T-helper 1 cell treated with Interleukin-12 subunit alpha and Interleukin-12 subunit beta and Interleukin-4 antibody, amounts not matched to agents 30 μg/mL and 1 μg/mL, for 36 hours (primary cell): ENCODE data around the gene MBTD1.
"Not testable (repeated sequence)": the region's sequence is repeated elsewhere in the genome, so short reads cannot be mapped to it uniquely, and the experiment has no call there.

Experiments
- H3K27ac Mint-ChIP-seq: one replicate; pipeline ENCODE4 v1.8.0; 2021; ENCODE audit warnings: mild to moderate bottlenecking, mixed read lengths
- H3K27me3 Mint-ChIP-seq: one replicate; pipeline ENCODE4 v1.8.0; 2021; ENCODE audit warnings: low read depth, mixed read lengths
- H3K36me3 Mint-ChIP-seq: one replicate; pipeline ENCODE4 v1.8.0; 2021; ENCODE audit warnings: low read depth, mixed read lengths
- H3K4me1 Mint-ChIP-seq: one replicate; pipeline ENCODE4 v1.8.0; 2021; ENCODE audit warnings: low read depth, mixed read lengths
- H3K4me3 Mint-ChIP-seq: one replicate; pipeline ENCODE4 v1.8.0; 2021; ENCODE audit warnings: mild to moderate bottlenecking, moderate library complexity, mixed read lengths
- H3K9me3 Mint-ChIP-seq: one replicate; pipeline ENCODE4 v1.8.0; 2021; ENCODE audit warnings: mixed read lengths

Gene MBTD1

DNA sequence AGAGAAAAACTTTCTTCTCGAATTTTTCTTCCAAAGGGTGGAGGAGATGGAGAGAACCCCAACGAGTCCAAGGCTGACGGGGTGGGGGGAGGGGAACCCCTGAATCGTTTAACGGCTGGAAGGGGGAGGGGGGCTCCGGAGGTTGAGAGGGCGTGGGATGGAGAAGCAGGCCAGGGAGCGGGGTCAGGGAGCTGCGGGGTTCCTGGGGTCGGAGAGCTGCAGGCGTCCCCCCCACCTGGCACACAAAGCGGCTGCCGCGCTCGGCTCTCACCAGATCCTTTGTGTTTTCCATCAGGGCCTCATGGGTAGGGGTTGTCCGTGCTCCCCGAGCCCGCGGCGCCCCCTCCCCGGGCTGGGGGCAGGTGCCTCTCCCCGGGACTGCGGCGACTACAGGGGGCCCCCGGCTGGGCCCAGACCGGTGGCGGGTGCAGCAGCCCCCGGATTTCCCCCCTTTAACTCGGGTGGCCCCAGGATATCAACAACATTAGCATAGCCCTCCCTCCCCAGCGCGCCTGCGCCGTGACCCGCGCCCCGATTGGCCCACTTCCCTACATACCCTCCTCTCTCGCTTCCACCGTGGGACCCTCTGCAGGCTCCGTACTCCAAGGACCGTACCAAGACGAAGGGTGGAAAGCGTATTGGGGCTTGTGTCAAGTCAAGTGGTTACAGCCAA is at the start of gene MBTD1:
MBTD1 (minus strand) TSS at position 486 of the 673 bp plus-strand sequence. CDS start 34,888 bp downstream, outside the sequence.
- Mint-ChIP-seq H3K27me3 (no peaks in the 10 kb centered on the region), H3K9me3 (no peaks in the 10 kb centered on the region), H3K36me3 (peaks cover 25% of the 10 kb centered on the region), H3K27ac (peak within 1 kb of the TSS; percentile 95), H3K4me3 (peak within 1 kb of the TSS; percentile 86), H3K4me1 (peaks cover 44% of the 10 kb centered on the region)

DNA sequence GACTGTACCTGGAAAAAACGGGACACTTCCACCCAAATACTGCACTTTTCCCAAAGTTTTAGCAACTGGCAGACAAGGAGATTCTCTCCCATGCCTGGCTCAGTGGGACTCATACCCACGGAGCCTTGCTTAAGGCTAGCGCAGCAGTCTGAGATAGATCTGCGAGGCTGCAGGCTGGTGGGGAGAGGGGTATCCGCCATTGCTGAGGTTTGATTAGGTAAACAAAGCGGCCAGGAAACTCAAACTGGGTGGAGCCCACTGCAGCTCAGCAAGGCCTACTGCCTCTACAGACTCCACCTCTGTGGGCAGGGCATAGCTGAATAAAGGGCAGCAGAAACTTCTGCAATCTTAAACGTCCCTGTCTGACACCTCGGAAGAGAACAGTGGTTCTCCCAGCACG is 45.3 kb upstream of the MBTD1 start:
- Mint-ChIP-seq H3K4me3 (no peak overlapping the region), H3K36me3 (no peaks in the 10 kb centered on the region), H3K27ac (no peak overlapping the region), H3K9me3 (peaks cover 8% of the 10 kb centered on the region), H3K27me3 (peaks cover 24% of the 10 kb centered on the region), H3K4me1 (no peaks in the 10 kb centered on the region)

DNA sequence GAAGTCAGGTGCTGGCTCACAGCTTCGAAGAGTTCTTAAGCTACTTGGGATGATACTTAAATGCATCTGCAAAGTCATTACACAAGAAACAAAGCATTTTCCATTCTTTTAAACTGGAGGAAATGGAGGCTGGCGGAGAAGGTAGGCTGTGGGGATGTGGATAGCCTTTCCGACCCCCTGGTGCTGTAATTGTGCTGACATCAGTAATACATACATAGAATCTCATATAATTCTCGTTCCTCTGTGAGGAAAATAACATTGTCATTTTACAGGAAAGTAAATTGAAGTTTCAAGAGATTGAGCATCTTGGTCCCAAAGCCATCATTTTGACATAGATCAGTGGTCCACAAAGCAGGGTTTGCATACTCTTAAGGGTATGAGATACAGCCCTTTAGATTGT is 40.0 kb upstream of the MBTD1 start:
- no peaks in the 10 kb centered on the region for H3K27me3 Mint-ChIP-seq
- H3K9me3 Mint-ChIP-seq = no peaks in the 10 kb centered on the region
- H3K4me3 Mint-ChIP-seq = no peak overlapping the region
- no peak overlapping the region for H3K27ac Mint-ChIP-seq
- peaks cover 6% of the 10 kb centered on the region for H3K4me1 Mint-ChIP-seq
- peaks cover 12% of the 10 kb centered on the region for H3K36me3 Mint-ChIP-seq

DNA sequence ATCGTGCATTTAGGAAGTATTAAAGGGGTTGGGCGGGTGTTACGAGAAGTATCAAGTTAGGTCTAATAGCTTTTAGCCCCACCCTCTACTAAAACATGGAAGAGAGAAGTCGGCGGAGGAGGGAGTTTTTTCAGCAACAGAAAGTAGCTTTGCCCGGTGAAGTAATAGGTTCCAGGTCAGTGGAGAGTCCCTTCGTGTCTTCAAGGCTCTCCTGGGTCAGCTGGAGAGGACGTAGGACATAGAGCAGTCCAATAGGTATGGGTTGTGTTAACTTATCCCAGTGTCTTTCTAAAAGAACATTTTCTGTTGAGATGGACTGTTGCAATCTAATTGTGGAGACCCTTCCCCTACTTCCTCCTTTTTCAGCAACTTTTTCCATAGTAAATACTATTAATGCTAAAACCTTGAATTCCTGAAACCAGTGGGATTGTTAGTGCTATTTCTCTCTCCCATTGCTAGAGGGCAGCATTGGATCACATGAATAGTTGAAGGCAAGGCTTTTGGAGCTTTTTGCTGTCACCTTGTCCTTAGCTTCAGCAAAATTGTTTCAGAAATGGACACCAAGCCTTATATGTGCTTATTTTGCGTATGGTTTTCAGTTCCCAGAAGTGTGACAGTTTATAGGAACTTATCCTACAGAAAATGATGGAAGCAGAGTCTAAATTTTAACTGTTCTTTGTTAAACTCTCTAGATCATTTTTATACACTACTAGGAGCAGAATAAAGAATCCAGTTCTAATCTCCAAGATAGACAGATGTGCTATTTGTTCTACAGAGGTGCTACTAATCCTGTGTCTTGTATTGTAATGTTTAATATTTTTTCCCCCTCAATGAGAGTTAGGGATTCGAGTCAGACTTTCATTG is 38.9 kb upstream of the MBTD1 start:
- Mint-ChIP-seq H3K4me1 (peaks cover 6% of the 10 kb centered on the region), H3K27ac (no peak overlapping the region), H3K27me3 (no peaks in the 10 kb centered on the region), H3K9me3 (no peaks in the 10 kb centered on the region), H3K36me3 (peaks cover 19% of the 10 kb centered on the region), H3K4me3 (no peak overlapping the region)

DNA sequence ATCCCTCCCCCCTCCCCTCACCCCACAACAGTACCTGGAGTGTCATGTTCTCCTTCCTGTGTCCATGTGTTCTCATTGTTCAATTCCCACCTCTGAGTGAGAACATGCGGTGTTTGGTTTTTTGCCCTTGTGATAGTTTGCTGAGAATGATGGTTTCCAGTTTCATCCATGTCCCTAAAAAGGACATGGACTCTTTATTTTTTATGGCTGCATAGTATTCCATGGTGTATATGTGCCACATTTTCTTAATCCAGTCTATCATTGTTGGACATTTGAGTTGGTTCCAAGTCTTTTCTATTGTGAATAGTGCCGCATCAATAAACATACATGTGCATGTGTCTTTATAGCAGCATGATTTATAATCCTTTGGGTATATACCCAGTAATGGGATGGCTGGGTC is 34.5 kb upstream of the MBTD1 start:
- peaks cover 42% of the 10 kb centered on the region for H3K36me3 Mint-ChIP-seq
- H3K9me3 Mint-ChIP-seq, H3K4me3 Mint-ChIP-seq, H3K27ac Mint-ChIP-seq, H3K27me3 Mint-ChIP-seq, H3K4me1 Mint-ChIP-seq: not testable (repeated sequence)

DNA sequence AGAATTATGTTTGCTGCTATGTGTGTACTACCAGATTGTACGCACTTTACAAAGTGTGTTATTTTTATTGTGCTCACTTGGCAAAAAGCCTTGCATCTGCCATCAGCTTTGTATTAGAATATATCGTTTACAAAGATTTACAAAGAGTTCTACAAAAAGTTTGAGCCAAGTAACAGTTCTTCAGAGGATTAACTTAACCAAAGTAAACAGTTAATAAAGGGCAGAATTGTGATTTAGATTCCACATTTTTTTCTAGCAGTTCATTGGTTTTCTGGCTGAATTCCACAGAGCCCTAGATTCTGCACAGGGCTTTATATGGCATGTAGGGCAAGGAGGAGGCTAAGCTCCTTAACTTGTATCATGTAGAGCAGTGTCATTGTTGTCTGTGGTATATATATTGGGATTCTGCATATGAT is 29.9 kb upstream of the MBTD1 start:
- H3K36me3 Mint-ChIP-seq = peaks cover 45% of the 10 kb centered on the region
- H3K4me1 Mint-ChIP-seq = peaks cover 2% of the 10 kb centered on the region
- no peaks in the 10 kb centered on the region for H3K27me3 Mint-ChIP-seq
- no peak overlapping the region for H3K4me3 Mint-ChIP-seq
- no peaks in the 10 kb centered on the region for H3K9me3 Mint-ChIP-seq
- no peak overlapping the region for H3K27ac Mint-ChIP-seq

DNA sequence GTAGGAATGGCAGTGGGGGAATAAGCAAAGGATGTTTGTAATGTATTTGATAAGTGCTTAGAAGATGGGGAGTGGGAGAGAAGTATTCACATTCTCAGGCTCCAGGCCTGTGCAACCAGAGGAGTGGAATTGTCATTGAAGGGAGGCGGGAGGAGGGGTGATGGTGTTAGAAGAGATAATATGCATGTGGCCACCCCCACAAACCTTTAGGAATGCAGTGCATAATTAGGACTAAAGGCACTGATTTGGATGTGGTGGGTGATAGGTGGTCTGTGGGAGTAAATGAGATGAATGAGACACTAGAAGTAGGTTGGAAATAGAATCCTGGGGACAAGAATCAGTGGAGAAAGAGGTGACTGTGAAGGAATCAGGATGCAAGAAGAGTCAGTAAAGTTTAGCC is 27.6 kb upstream of the MBTD1 start:
- Mint-ChIP-seq H3K4me3 (no peak overlapping the region), H3K4me1 (peaks cover 5% of the 10 kb centered on the region), H3K36me3 (peaks cover 35% of the 10 kb centered on the region), H3K9me3 (no peaks in the 10 kb centered on the region), H3K27me3 (no peaks in the 10 kb centered on the region), H3K27ac (no peak overlapping the region)

DNA sequence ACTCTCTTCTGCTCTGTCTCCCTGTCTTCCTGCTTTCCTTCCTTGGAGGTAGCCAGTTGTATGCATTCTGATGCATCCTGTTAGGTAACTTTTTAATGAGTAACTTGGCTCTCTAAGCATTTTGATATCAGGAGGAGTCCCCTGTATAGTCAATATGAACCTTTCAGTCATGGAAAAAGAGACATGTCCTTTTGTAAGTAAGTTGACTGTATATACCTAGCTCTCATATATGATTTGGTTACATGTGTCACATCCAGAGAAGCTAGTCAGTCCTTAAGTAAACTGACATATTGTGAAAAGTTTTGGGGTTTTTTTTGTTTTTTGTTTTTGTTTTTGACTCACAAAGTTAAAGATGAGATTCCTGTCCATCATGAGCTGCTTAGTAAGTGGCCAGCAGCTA is 19.3 kb upstream of the MBTD1 start:
- Mint-ChIP-seq H3K27me3 (no peaks in the 10 kb centered on the region), H3K36me3 (peaks cover 38% of the 10 kb centered on the region), H3K4me3 (no peak overlapping the region), H3K27ac (no peak overlapping the region), H3K4me1 (peaks cover 5% of the 10 kb centered on the region), H3K9me3 (no peaks in the 10 kb centered on the region)

DNA sequence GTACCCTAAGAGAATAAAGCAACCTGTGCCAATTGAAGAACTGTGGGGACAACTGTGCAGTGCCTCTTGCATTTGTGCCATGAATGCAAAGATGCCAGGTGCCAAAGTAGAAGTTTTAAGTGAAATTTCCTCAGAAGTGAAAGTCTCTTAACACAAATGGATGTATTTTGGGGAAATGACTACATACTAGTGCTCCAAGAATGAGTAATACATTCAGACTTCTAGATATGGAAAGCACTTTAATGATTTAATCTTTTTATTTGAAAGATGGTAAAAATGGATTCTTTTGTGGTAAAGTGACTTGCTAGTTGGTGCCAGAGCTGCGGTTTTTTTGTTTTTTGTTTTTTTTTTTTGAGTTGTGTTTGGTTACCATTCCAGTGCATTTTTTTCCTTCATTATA is 15.5 kb upstream of the MBTD1 start:
- Mint-ChIP-seq H3K27me3 (no peaks in the 10 kb centered on the region), H3K4me3 (no peak overlapping the region), H3K9me3 (no peaks in the 10 kb centered on the region), H3K27ac (no peak overlapping the region), H3K36me3 (peaks cover 37% of the 10 kb centered on the region), H3K4me1 (peaks cover 6% of the 10 kb centered on the region)

DNA sequence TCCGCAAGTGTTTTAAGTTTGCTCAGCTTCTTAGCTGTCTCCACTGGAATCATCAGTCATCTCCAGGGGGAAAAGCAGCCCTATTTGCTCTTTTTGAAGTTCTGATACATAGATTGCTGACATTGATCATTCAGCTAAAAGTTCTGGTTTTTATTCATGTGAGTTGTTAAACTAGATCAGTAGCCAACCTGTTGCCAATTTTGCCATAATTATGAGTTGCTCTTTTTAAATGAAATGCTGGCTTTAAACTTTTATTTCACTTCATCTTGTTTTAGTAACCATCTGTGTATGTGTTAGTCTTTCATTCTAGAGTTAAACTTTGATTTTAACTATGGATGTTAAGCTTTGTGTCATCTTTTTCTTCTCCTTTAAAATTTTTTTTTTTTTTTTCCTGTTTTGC is 13.0 kb upstream of the MBTD1 start:
- Mint-ChIP-seq H3K36me3 (peaks cover 36% of the 10 kb centered on the region), H3K27ac (no peak overlapping the region), H3K27me3 (no peaks in the 10 kb centered on the region), H3K4me3 (no peak overlapping the region), H3K9me3 (no peaks in the 10 kb centered on the region), H3K4me1 (peaks cover 10% of the 10 kb centered on the region)

DNA sequence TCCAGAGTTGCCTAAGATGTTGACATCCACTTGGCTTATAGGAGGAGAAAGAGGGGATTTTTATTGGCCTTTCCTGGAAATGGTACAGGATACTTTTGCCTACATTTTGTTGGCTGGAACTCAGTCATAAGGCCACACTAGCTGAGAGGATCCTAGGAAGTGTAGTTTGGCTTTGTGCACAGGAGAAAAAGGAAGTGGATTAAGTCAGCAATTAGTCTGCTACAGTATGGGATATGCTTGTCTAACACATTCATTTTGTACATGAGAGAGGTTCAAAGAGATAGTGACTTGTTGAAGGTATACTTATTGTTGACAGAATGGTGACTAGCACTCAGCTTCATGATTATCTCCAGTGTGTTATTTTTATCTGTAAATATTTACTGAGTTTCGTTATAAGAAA is 10.8 kb upstream of the MBTD1 start:
- no peaks in the 10 kb centered on the region for H3K9me3 Mint-ChIP-seq
- no peak overlapping the region for H3K27ac Mint-ChIP-seq
- peaks cover 10% of the 10 kb centered on the region for H3K4me1 Mint-ChIP-seq
- no peaks in the 10 kb centered on the region for H3K27me3 Mint-ChIP-seq
- no peak overlapping the region for H3K4me3 Mint-ChIP-seq
- H3K36me3 Mint-ChIP-seq = peaks cover 32% of the 10 kb centered on the region

DNA sequence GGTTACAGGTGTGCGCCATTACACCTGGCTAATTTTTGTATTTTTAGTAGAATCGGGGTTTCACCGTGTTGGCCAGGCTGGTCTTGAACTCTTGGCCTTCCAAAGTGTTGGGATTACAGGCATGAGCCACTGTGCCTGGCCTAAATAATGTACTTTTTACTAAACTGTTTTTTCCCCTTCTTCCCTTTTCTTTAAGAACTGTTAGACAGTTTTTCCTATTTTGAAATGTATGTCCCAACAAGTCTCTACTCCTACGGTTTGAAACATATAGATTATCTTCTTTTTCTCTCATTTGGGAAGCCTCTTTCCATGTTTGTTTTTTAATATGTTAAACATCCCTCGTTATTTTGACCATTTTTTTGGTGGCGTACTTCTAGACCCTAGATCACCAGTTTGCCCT is 10.1 kb upstream of the MBTD1 start:
- Mint-ChIP-seq H3K4me3 (no peak overlapping the region), H3K4me1 (peaks cover 10% of the 10 kb centered on the region)

DNA sequence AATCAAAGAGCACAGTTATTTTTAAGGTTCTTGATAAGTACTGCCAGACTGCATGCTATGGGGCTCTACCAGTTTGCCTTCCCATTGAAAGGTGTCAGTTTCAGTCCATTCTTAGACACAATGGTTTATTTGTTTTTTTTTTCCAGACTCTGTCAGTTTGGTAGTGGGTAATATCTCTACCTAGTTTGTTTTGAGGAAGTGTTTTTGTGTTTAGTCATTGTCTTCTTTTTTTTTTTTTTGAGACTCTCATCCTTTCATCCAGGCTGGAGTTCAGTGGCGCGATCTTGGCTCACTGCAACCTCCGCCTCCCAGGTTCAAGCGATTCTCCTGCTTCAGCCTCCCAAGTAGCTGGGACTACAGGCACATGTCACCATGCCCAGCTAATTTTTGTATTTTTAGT is 4.6 kb upstream of the MBTD1 start:
- Mint-ChIP-seq H3K4me1 (peaks cover 22% of the 10 kb centered on the region), H3K36me3 (peaks cover 41% of the 10 kb centered on the region)
- H3K27me3 Mint-ChIP-seq, H3K4me3 Mint-ChIP-seq, H3K9me3 Mint-ChIP-seq, H3K27ac Mint-ChIP-seq: not testable (repeated sequence)

More for the DNA sequence above, 10.1 kb upstream of the MBTD1 start:
- no peaks in the 10 kb centered on the region for H3K27me3 Mint-ChIP-seq
- no peaks in the 10 kb centered on the region for H3K9me3 Mint-ChIP-seq
- H3K36me3 Mint-ChIP-seq = peaks cover 33% of the 10 kb centered on the region
- no peak overlapping the region for H3K27ac Mint-ChIP-seq

DNA sequence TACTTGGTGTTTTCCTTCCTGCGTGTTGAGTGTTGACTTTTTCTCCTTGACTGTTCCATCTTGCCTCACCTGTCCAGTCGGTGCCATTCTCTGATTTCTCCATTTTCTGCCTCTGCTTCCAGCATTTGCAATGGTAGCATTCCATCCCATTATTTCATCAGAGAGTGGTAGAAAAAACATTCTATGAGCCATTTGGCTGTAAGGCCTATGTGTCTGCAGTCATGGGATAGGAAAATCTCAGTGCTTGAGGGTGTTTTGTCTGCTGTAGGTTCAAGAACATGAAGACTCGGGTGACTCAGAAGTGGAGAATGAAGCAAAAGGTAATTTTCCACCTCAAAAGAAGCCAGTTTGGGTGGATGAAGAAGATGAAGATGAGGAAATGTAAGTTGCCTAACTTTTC is 3.2 kb upstream of the MBTD1 start:
- Mint-ChIP-seq H3K36me3 (peaks cover 34% of the 10 kb centered on the region), H3K4me1 (peaks cover 33% of the 10 kb centered on the region), H3K27me3 (no peaks in the 10 kb centered on the region), H3K27ac (peak overlapping the region; percentile 20), H3K4me3 (peak overlapping the region; percentile 38), H3K9me3 (no peaks in the 10 kb centered on the region)
